ENCODE measurements around the gene IL15. TPM values are rescaled to one million over a fixed set of nuclear protein-coding genes. Genes with fewer than 3 reads are reported as not detected.
A peak's percentile ranks its signal among the peaks of the same experiment; 100 is the strongest.

IL15 gene
- total RNA-seq, 1 experiment from 2014 or later, result 2.6 TPM

DNA sequence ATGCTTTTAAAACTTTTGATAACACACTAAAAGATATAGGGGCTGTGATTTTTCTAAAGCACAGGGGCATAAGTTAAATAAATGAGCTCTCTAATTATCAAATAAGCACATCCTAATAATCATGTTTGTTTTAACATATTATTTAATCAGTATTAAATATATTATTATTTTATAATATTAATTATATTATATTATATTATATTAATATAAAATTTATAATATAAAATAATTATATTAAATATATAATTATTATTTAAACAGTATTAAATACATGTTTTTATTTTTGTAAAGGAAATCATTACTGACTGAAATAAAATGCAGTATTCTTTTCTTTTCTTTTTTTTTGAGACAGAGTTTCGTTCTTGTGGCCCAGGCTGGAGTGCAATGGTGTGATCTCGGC lies 136.5 kb downstream of the IL15 start:
- no peak for ATAC-seq
- H3K4me1 Mint-ChIP-seq, result peaks cover 34% of the 10 kb centered on the region
- no peak overlapping the region for H3K27ac Mint-ChIP-seq
- no peak overlapping the region for H3K4me3 Mint-ChIP-seq
- ChIA-PET CTCF (interaction anchor here (0.8 kb wide), 1 partner anchor 70 kb away, joined by 3 read pairs; no protein-coding TSS in a partner anchor), POLR2A (no interaction called here)
- no peaks in the 10 kb centered on the region for H3K9me3 Mint-ChIP-seq
- DNase-seq (ENCODE audit: low spot score), result no peak
- TF ChIP-seq NR1H2 (CRISPR knock-in tag; IDR thresholded peaks at IDR 0.05) (no peak), HMGA2 (CRISPR knock-in tag; IDR thresholded peaks at IDR 0.05) (peak; percentile 95; the same call in 1 of the 2 replicates), EMX1 (CRISPR knock-in tag; IDR thresholded peaks at IDR 0.05) (no peak), ERG (CRISPR knock-in tag; IDR thresholded peaks at IDR 0.05) (no peak)
- TF ChIP-seq, protein P1, sequence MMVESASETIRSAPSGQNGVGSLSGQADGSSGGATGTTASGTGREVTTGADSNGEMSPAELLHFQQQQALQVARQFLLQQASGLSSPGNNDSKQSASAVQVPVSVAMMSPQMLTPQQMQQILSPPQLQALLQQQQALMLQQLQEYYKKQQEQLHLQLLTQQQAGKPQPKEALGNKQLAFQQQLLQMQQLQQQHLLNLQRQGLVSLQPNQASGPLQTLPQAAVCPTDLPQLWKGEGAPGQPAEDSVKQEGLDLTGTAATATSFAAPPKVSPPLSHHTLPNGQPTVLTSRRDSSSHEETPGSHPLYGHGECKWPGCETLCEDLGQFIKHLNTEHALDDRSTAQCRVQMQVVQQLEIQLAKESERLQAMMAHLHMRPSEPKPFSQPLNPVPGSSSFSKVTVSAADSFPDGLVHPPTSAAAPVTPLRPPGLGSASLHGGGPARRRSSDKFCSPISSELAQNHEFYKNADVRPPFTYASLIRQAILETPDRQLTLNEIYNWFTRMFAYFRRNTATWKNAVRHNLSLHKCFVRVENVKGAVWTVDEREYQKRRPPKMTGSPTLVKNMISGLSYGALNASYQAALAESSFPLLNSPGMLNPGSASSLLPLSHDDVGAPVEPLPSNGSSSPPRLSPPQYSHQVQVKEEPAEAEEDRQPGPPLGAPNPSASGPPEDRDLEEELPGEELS (CRISPR knock-in tag; IDR thresholded peaks at IDR 0.05), result no peak
- H3K27me3 Mint-ChIP-seq (ENCODE audit: low read depth), result no peaks in the 10 kb centered on the region
- peaks cover under 1% of the 10 kb centered on the region; the same call in 1 of the 2 replicates for H3K36me3 Mint-ChIP-seq

DNA sequence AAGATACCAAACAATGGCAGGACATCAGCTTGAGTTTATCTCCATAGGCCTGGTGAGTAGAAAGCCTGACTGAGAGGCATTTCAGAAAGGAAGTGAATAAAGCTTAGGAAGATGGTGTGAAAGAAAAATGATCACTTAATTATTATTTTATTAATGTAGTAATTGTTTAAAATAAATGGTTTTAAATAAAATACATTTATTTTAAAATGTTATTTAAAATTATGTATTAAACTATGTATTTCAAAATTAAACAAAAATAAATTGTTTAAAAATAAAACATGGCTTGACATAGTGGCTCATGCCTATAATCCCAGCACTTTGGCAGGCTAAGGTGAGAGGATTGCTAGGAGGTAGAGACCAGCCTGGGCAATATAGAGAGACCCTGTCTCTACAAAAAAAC lies 145.8 kb downstream of the IL15 start:
- DNase-seq (ENCODE audit: low spot score), result no peak
- Mint-ChIP-seq H3K27me3 (ENCODE audit: low read depth) (no peaks in the 10 kb centered on the region), H3K9me3 (peaks cover 26% of the 10 kb centered on the region), H3K36me3 (peaks cover 11% of the 10 kb centered on the region), H3K27ac (no peak overlapping the region), H3K4me3 (no peak overlapping the region), H3K4me1 (no peaks in the 10 kb centered on the region)
- CTCF ChIA-PET, result interaction anchor here (1.0 kb wide), 1 partner anchor 80 kb away, joined by 3 read pairs; no protein-coding TSS in a partner anchor
- POLR2A ChIA-PET, result no interaction called here
- ATAC-seq, result no peak
- TF ChIP-seq HMGA2 (CRISPR knock-in tag; IDR thresholded peaks at IDR 0.05), result peak; percentile 99
- no peak for TF ChIP-seq EMX1 (CRISPR knock-in tag; IDR thresholded peaks at IDR 0.05)
- TF ChIP-seq PREB (CRISPR knock-in tag; IDR thresholded peaks at IDR 0.05; ENCODE audit: borderline replicate concordance), result no peak
- no peak for TF ChIP-seq ARID4B (CRISPR knock-in tag; IDR thresholded peaks at IDR 0.05; ENCODE audit: borderline replicate concordance)
